Measurements from ENCODE around the gene CISTR.

- TF ChIP-seq CTCF (IDR thresholded peaks at IDR 0.05): no peak
- no peak for TF ChIP-seq POLR2A (IDR thresholded peaks at IDR 0.05)
- TF ChIP-seq EP300 (IDR thresholded peaks at IDR 0.05; ENCODE audit: low read depth): no peak
Measured at GRCh38 chr12:53748072-53748840, 3.5 kb downstream of the CISTR start.
